22Rv1 (cell line): ENCODE measurements around the gene ARMC9.

Experiments used
- ZFX ChIP-seq: fragments of 450-650 bp; IDR thresholded peaks from 2 replicates; pipeline ENCODE4 v1.6.1; 2017; ENCODE audit warnings: antibody characterized with exemption, borderline replicate concordance
- TF ChIP-seq, protein P1 (sequence below): fragments of 450-650 bp; IDR thresholded peaks from 2 replicates; pipeline ENCODE4 v1.5.1; 2017; ENCODE audit warnings: mild to moderate bottlenecking

GRCh38 chr2:231239751-231240150, 41.3 kb downstream of the ARMC9 start:
- TF ChIP-seq, protein P1, sequence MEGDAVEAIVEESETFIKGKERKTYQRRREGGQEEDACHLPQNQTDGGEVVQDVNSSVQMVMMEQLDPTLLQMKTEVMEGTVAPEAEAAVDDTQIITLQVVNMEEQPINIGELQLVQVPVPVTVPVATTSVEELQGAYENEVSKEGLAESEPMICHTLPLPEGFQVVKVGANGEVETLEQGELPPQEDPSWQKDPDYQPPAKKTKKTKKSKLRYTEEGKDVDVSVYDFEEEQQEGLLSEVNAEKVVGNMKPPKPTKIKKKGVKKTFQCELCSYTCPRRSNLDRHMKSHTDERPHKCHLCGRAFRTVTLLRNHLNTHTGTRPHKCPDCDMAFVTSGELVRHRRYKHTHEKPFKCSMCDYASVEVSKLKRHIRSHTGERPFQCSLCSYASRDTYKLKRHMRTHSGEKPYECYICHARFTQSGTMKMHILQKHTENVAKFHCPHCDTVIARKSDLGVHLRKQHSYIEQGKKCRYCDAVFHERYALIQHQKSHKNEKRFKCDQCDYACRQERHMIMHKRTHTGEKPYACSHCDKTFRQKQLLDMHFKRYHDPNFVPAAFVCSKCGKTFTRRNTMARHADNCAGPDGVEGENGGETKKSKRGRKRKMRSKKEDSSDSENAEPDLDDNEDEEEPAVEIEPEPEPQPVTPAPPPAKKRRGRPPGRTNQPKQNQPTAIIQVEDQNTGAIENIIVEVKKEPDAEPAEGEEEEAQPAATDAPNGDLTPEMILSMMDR, result no peak
- TF ChIP-seq ZFX, result no peak
